Uterus (tissue), 2 donors: ENCODE measurements around the gene SPAG17.

Experiments used
- POLR2A ChIP-seq, 2 donors: fragments of 450-650 bp; IDR thresholded peaks; one replicate each; pipeline ENCODE4 v1.6.1; 2016; ENCODE audit warnings: antibody characterized with exemption in 2 of 2, mild to moderate bottlenecking in 1 of 2, moderate library complexity in 1 of 2
- TF ChIP-seq, protein P1 (sequence below), 4 experiments: fragments of 200-600 bp in 2 of 4; fragments of 450-650 bp in 2 of 4; sonication (generic) in 2 of 4; IDR thresholded peaks; one replicate each; pipeline ENCODE4 v1.5.1; 2016 to 2019; ENCODE audit warnings: antibody characterized with exemption in 4 of 4, mild to moderate bottlenecking in 2 of 4, moderate library complexity in 1 of 4

DNA sequence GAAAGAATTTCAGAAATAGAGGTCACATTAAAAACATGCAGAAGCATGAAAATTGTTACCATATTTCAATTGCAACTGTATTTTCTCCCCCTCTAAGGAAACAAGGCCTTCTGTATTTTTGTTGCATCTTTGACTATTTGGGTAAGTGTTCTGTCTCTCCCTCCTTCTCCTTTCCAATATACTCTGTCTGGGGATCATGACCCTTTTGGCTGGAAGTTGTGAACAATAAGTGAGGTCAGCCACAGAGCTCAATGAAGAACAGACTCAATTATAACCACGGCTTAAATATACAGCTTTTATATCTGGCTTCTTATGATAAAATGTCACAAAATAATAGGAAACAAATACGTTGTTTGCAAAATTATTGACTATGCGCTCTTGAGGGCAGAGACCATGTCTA is 47.1 kb downstream of the SPAG17 start:
- TF ChIP-seq, protein P1, sequence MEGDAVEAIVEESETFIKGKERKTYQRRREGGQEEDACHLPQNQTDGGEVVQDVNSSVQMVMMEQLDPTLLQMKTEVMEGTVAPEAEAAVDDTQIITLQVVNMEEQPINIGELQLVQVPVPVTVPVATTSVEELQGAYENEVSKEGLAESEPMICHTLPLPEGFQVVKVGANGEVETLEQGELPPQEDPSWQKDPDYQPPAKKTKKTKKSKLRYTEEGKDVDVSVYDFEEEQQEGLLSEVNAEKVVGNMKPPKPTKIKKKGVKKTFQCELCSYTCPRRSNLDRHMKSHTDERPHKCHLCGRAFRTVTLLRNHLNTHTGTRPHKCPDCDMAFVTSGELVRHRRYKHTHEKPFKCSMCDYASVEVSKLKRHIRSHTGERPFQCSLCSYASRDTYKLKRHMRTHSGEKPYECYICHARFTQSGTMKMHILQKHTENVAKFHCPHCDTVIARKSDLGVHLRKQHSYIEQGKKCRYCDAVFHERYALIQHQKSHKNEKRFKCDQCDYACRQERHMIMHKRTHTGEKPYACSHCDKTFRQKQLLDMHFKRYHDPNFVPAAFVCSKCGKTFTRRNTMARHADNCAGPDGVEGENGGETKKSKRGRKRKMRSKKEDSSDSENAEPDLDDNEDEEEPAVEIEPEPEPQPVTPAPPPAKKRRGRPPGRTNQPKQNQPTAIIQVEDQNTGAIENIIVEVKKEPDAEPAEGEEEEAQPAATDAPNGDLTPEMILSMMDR (IDR thresholded peaks at IDR 0.05), result no peak
- TF ChIP-seq POLR2A (IDR thresholded peaks at IDR 0.05), result no peak
